H1 (cell line): ENCODE measurements around the gene MYH6. TPM values are rescaled to one million over a fixed set of nuclear protein-coding genes. Genes with fewer than 3 reads are reported as not detected.

Source experiments
- CTCF ChIA-PET: fragments of 300-600 bp; sonication (Branson Sonifier 250); formaldehyde crosslinking; loops from one replicate; lab custom pipeline; 2021; ENCODE audit not compliant: partially characterized antibody; lab: Charles Lee
- POLR2A ChIA-PET: fragments of 300-600 bp; sonication (Branson Sonifier 250); formaldehyde crosslinking; loops from one replicate; lab custom pipeline; 2021; ENCODE audit warnings: inconsistent platforms; ENCODE audit not compliant: partially characterized antibody; lab: Charles Lee
- DNase-seq, 2 experiments: peaks; one replicate each; pipeline versions ENCODE4 v3.0.0 to v3.0.0-alpha.2; 2010 to 2022; ENCODE audit warnings: low spot score in 2 of 2, low read depth in 1 of 2, mixed read lengths in 1 of 2
- FAIRE-seq: peaks from 2 replicates; lab custom pipeline; 2011; peaks lifted over from hg19 to GRCh38; lab: Jason Lieb, UNC
- H2AFZ ChIP-seq: 2 replicates; pipeline ENCODE4 v1.8.1; 2012; ENCODE audit warnings: low read length, inconsistent platforms
- H2AK5ac ChIP-seq: 2 replicates; pipeline ENCODE4 v1.6.1; 2013; ENCODE audit warnings: low read depth, low read length
- H2BK120ac ChIP-seq: replicated peaks from 2 replicates; pipeline ENCODE3; 2013; ENCODE audit warnings: low read depth, low read length, inconsistent platforms
- H2BK12ac ChIP-seq: 2 replicates; pipeline ENCODE4 v1.6.1; 2013; ENCODE audit warnings: low read depth, low read length
- H2BK15ac ChIP-seq: 2 replicates; pipeline ENCODE4 v1.6.1; 2013; ENCODE audit warnings: low read length
- H2BK20ac ChIP-seq: 2 replicates; pipeline ENCODE4 v1.6.1; 2013; ENCODE audit warnings: low read length
- H2BK5ac ChIP-seq: 2 replicates; pipeline ENCODE4 v1.6.1; 2013; ENCODE audit warnings: low read depth, low read length
- H3K14ac ChIP-seq: 2 replicates; pipeline ENCODE4 v1.6.1; 2013; ENCODE audit warnings: inconsistent platforms; ENCODE audit not compliant: insufficient read length
- H3K18ac ChIP-seq: 2 replicates; pipeline ENCODE4 v1.6.1; 2013; ENCODE audit warnings: low read length; ENCODE audit errors: extremely low read depth
- H3K23ac ChIP-seq: 2 replicates; pipeline ENCODE4 v1.6.1; 2013; ENCODE audit warnings: inconsistent platforms; ENCODE audit not compliant: insufficient read length
- H3K23me2 ChIP-seq: 2 replicates; pipeline ENCODE4 v1.6.1; 2013; ENCODE audit warnings: low read depth, low read length
- H3K27ac ChIP-seq: 2 replicates; pipeline ENCODE4 v1.6.1; 2011; ENCODE audit warnings: low read depth, low read length, inconsistent platforms
- H3K27me3 ChIP-seq, 4 experiments: replicated peaks in 1 of 4; 1 replicate in 1 of 4; 2 replicates in 3 of 4; pipeline versions ENCODE4 v1.6.1 to v1.8.1; 2011 to 2013; ENCODE audit warnings: low read length in 3 of 4, mild to moderate bottlenecking in 3 of 4, inconsistent platforms in 2 of 4, mixed read lengths in 2 of 4, moderate library complexity in 1 of 4; ENCODE audit not compliant: control insufficient read depth in 3 of 4, insufficient read depth in 3 of 4; ENCODE audit errors: extremely low read depth in 1 of 4
- H3K36me3 ChIP-seq, 4 experiments: 2 replicates each; pipeline versions ENCODE4 v1.6.1 to v1.8.1; 2011 to 2013; ENCODE audit warnings: mild to moderate bottlenecking in 4 of 4, low read length in 3 of 4, moderate library complexity in 2 of 4, control low read depth in 1 of 4, inconsistent platforms in 1 of 4; ENCODE audit not compliant: insufficient read depth in 4 of 4, control insufficient read depth in 2 of 4
- H3K4ac ChIP-seq: replicated peaks from 2 replicates; pipeline ENCODE3; 2013; ENCODE audit warnings: low read length, low read depth, mixed read lengths, inconsistent platforms; ENCODE audit not compliant: insufficient read length
- H3K4me1 ChIP-seq, 4 experiments: replicated peaks in 1 of 4; 1 replicate in 1 of 4; 2 replicates in 3 of 4; pipeline versions ENCODE4 v1.6.1 to v1.8.1; 2011 to 2013; ENCODE audit warnings: low read length in 3 of 4, inconsistent platforms in 2 of 4, mixed read lengths in 1 of 4; ENCODE audit not compliant: insufficient read depth in 4 of 4, control insufficient read depth in 3 of 4
- H3K4me2 ChIP-seq, 2 experiments: 2 replicates each; pipeline versions ENCODE4 v1.6.1 to v1.8.1; 2011 to 2013; ENCODE audit warnings: low read depth in 2 of 2, low read length in 2 of 2, control low read depth in 1 of 2, inconsistent platforms in 1 of 2, mild to moderate bottlenecking in 1 of 2; ENCODE audit not compliant: insufficient read depth in 1 of 2
- H3K4me3 ChIP-seq, 4 experiments: fragments of 200-600, 300-600 bp in 1 of 4; sonication (generic), shearing (Covaris generic), sonication (Bioruptor Twin) in 1 of 4; 2 replicates each; pipeline versions ENCODE4 v1.5.1 to v1.8.1; 2011 to 2016; ENCODE audit warnings: low read length in 4 of 4, low read depth in 3 of 4, control low read depth in 2 of 4, inconsistent platforms in 2 of 4, mild to moderate bottlenecking in 2 of 4, mixed read lengths in 1 of 4, moderate library complexity in 1 of 4; ENCODE audit not compliant: insufficient read depth in 2 of 4; ENCODE audit errors: extremely low read depth in 1 of 4
- H3K56ac ChIP-seq: replicated peaks from 2 replicates; pipeline ENCODE3; 2013; ENCODE audit warnings: low read depth, mild to moderate bottlenecking, mixed read lengths, low read length, inconsistent platforms; ENCODE audit not compliant: insufficient read length
- H3K79me1 ChIP-seq: 2 replicates; pipeline ENCODE4 v1.6.1; 2013; ENCODE audit warnings: low read depth, low read length, control low read depth
- H3K79me2 ChIP-seq, 2 experiments: 2 replicates each; pipeline versions ENCODE4 v1.6.1 to v1.8.1; 2012 to 2013; ENCODE audit warnings: low read length in 2 of 2, mild to moderate bottlenecking in 2 of 2, inconsistent platforms in 1 of 2; ENCODE audit not compliant: insufficient read depth in 2 of 2, control insufficient read depth in 1 of 2
- H3K9ac ChIP-seq, 4 experiments: replicated peaks in 1 of 4; 1 replicate in 1 of 4; 2 replicates in 3 of 4; pipeline versions ENCODE4 v1.6.1 to v1.8.1; 2011 to 2013; ENCODE audit warnings: low read depth in 3 of 4, low read length in 3 of 4, control low read depth in 2 of 4, mild to moderate bottlenecking in 2 of 4, moderate library complexity in 2 of 4, inconsistent platforms in 1 of 4; ENCODE audit errors: extremely low read depth in 1 of 4
- H3K9me3 ChIP-seq, 2 experiments: 2 replicates each; pipeline versions ENCODE4 v1.6.1 to v1.8.1; 2012 to 2013; ENCODE audit warnings: mild to moderate bottlenecking in 2 of 2, moderate library complexity in 2 of 2, control low read depth in 1 of 2, inconsistent platforms in 1 of 2, low read depth in 1 of 2, low read length in 1 of 2, mixed read lengths in 1 of 2; ENCODE audit not compliant: insufficient read depth in 2 of 2
- H4K20me1 ChIP-seq, 2 experiments: replicated peaks in 1 of 2; 2 replicates each; pipeline versions ENCODE3 to v1.8.1; 2011 to 2013; ENCODE audit warnings: inconsistent platforms in 2 of 2, low read length in 2 of 2, mild to moderate bottlenecking in 1 of 2; ENCODE audit not compliant: insufficient read depth in 2 of 2, control insufficient read depth in 1 of 2
- H4K5ac ChIP-seq: 2 replicates; pipeline ENCODE4 v1.6.1; 2013; ENCODE audit warnings: low read length, low read depth, mixed read lengths, inconsistent platforms; ENCODE audit not compliant: insufficient read length
- H4K8ac ChIP-seq: 2 replicates; pipeline ENCODE4 v1.8.0; 2013; ENCODE audit warnings: mild to moderate bottlenecking, moderate library complexity, low read length, inconsistent platforms; ENCODE audit not compliant: insufficient read depth; ENCODE audit errors: extremely low read depth
- H4K91ac ChIP-seq: replicated peaks from 2 replicates; pipeline ENCODE3; 2013; ENCODE audit warnings: low read length, mixed read lengths, inconsistent platforms; ENCODE audit not compliant: insufficient read length
- EGR1 ChIP-seq: IDR thresholded peaks from 2 replicates; pipeline ENCODE4 v1.6.1; 2011; ENCODE audit warnings: low read depth, low read length, borderline replicate concordance
- EZH2 ChIP-seq: fragments of 200-600 bp; sonication (generic); IDR thresholded peaks from 2 replicates; pipeline ENCODE4 v1.7.1; 2012; ENCODE audit warnings: low read depth, mild to moderate bottlenecking, moderate library complexity, low read length, inconsistent platforms; ENCODE audit not compliant: severe bottlenecking
- GABPA ChIP-seq: IDR thresholded peaks from 2 replicates; pipeline ENCODE4 v1.6.1; 2011; ENCODE audit warnings: mild to moderate bottlenecking, low read length, moderate library complexity, borderline replicate concordance; ENCODE audit not compliant: insufficient read depth
- NANOG ChIP-seq: IDR thresholded peaks from 2 replicates; pipeline ENCODE4 v1.6.1; 2011; ENCODE audit warnings: low read length, low read depth, mild to moderate bottlenecking, inconsistent platforms; ENCODE audit not compliant: insufficient read depth, poor library complexity, severe bottlenecking
- POLR2AphosphoS5 ChIP-seq: IDR thresholded peaks from 2 replicates; pipeline ENCODE4 v1.6.1; 2011; ENCODE audit warnings: low read depth, low read length
- RFX5 ChIP-seq: IDR thresholded peaks from 2 replicates; pipeline ENCODE4 v1.6.1; 2011; ENCODE audit warnings: low read depth, low read length, improper control_type of control experiment, borderline replicate concordance
- SIN3A ChIP-seq, 2 experiments: IDR thresholded peaks in 1 of 2; conservative IDR thresholded peaks in 1 of 2; 2 replicates each; pipeline ENCODE4 v1.6.1; 2011 to 2012; ENCODE audit warnings: low read length in 2 of 2, improper control_type of control experiment in 1 of 2, low read depth in 1 of 2, mild to moderate bottlenecking in 1 of 2
- SP2 ChIP-seq: IDR thresholded peaks from 2 replicates; pipeline ENCODE4 v1.6.1; 2012; ENCODE audit warnings: mild to moderate bottlenecking, low read length, inconsistent platforms
- SUZ12 ChIP-seq: fragments of 200-600 bp; sonication (generic); IDR thresholded peaks from 2 replicates; pipeline ENCODE4 v1.6.1; 2012; ENCODE audit warnings: mild to moderate bottlenecking, inconsistent platforms, low read length, moderate library complexity, mixed read lengths
- TAF1 ChIP-seq: IDR thresholded peaks from 2 replicates; pipeline ENCODE4 v1.6.1; 2011; ENCODE audit warnings: mild to moderate bottlenecking, low read depth, low read length
- TAF7 ChIP-seq: optimal IDR thresholded peaks from 2 replicates; pipeline ENCODE3; 2011; ENCODE audit warnings: low read depth, mild to moderate bottlenecking, inconsistent platforms, low read length, moderate library complexity, borderline replicate concordance
- WGBS, 2 experiments: shearing (Covaris generic) in 1 of 2; methylation state at CpG; one replicate each; pipeline versions ENCODE4 v1.1.6 to v1.1.7; 2013 to 2015; ENCODE audit warnings: low lambda C conversion rate in 2 of 2, mixed read lengths in 2 of 2, inconsistent platforms in 1 of 2, low coverage in 1 of 2, missing lambda C conversion rate in 1 of 2; ENCODE audit not compliant: insufficient replicate concordance in 2 of 2, insufficient coverage in 1 of 2, insufficient read length in 1 of 2; ENCODE audit errors: extremely low coverage in 1 of 2, missing lambda C conversion rate in 1 of 2; 5-methylcytosine and 5-hydroxymethylcytosine counted together
- polyA plus RNA-seq, 7 experiments: library from polyadenylated mRNA; depleted of rRNA in 3 of 7; stranded (reverse) in 5 of 7; unstranded in 2 of 7; fragments of >200 nt in 5 of 7; fragments of 200-250 nt in 2 of 7; gene quantifications; 1 replicate in 5 of 7; 2 replicates in 1 of 7; 4 replicates in 1 of 7; pipeline versions ENCODE4 v1.2.1 to v1.2.3, GENCODE V29; 2011 to 2013; ENCODE audit warnings: missing spikeins in 2 of 7, mixed read lengths in 2 of 7
- total RNA-seq: library from RNA; stranded (reverse); fragmentation: NEBNext Ultra II Directional; extraction: Animal tissue kit (Norgen Biotek cat#: 25700); gene quantifications from 2 replicates; pipeline ENCODE4 v1.2.1, GENCODE V29; 2021

MYH6 gene
- total and polyA plus RNA-seq, 2 of the 8 experiments (the other 6 are each of a cell fraction or from before 2014, with no cell fraction given) = 0.03 TPM; not detected in 1

GRCh38 chr14:23339506-23340268, 68.4 kb downstream of the MYH6 start:
- H3K14ac ChIP-seq = no peak overlapping the region
- H2AK5ac ChIP-seq = no peak overlapping the region
- no peaks in the 10 kb centered on the region for H3K79me1 ChIP-seq
- H3K4me1 ChIP-seq = no peaks in the 10 kb centered on the region
- H3K36me3 ChIP-seq = no peaks in the 10 kb centered on the region
- H2BK15ac ChIP-seq = no peak overlapping the region
- no peak overlapping the region for H2AFZ ChIP-seq
- H3K4me2 ChIP-seq = no peak overlapping the region
- no peaks in the 10 kb centered on the region for H3K23me2 ChIP-seq
- H3K79me2 ChIP-seq = no peaks in the 10 kb centered on the region
- no peak overlapping the region for H3K4ac ChIP-seq
- H4K8ac ChIP-seq = no peak overlapping the region
- no peak overlapping the region for H4K5ac ChIP-seq
- no peak overlapping the region for H2BK120ac ChIP-seq
- TF ChIP-seq SIN3A (conservative IDR thresholded peaks at IDR 0.05 in 1 of 2, IDR thresholded peaks at IDR 0.05 in 1 of 2; ENCODE audit: low read depth in 1 of 2, low read length in 2 of 2) (no peak), EZH2 (no peak), POLR2AphosphoS5 (no peak), RFX5 (no peak), TAF7 (no peak), SP2 (no peak), SUZ12 (no peak), GABPA (no peak), EGR1 (no peak), TAF1 (no peak), NANOG (no peak)
- H2BK5ac ChIP-seq = no peak overlapping the region
- FAIRE-seq (no peak), DNase-seq (no peak)
- H2BK12ac ChIP-seq = no peak overlapping the region
- no peak overlapping the region for H3K18ac ChIP-seq
- no peak overlapping the region for H2BK20ac ChIP-seq
- no peak overlapping the region for H3K27ac ChIP-seq
- 80% methylated on average over 1 of the region's 1 CpG; no CpG with 5 or more reads in 1 of the 2 experiments for WGBS, 2 experiments
- H4K20me1 ChIP-seq = no peaks in the 10 kb centered on the region
- peaks cover 5 to 30% of the 10 kb centered on the region in 2 experiments for H3K9me3 ChIP-seq
- no peak overlapping the region for H3K56ac ChIP-seq
- ChIA-PET POLR2A (no interaction called here), CTCF (interaction anchor here (0.8 to 2.7 kb wide), 5 partner anchors 9 to 102 kb away, joined by 3 to 10 read pairs (median 3); no protein-coding TSS in a partner anchor)
- H3K9ac ChIP-seq = no peak overlapping the region
- H3K27me3 ChIP-seq = no peaks in the 10 kb centered on the region
- no peak overlapping the region for H4K91ac ChIP-seq
- H3K23ac ChIP-seq = no peak overlapping the region
- no peak overlapping the region for H3K4me3 ChIP-seq
